Hepatocyte (in vitro differentiated cells): ENCODE results near the gene CALD1.

ENCODE experiments used
- EZH2 ChIP-seq: fragments of 200-600 bp; sonication (generic); IDR thresholded peaks from 2 replicates; pipeline ENCODE4 v1.6.1; 2016; ENCODE audit warnings: antibody characterized with exemption, mild to moderate bottlenecking, borderline replicate concordance
- TF ChIP-seq, protein P1 (sequence below): fragments of 200-600 bp; sonication (generic); IDR thresholded peaks from 2 replicates; pipeline ENCODE4 v1.5.1; 2016; ENCODE audit warnings: antibody characterized with exemption, mild to moderate bottlenecking; ENCODE audit not compliant: poor library complexity

DNA sequence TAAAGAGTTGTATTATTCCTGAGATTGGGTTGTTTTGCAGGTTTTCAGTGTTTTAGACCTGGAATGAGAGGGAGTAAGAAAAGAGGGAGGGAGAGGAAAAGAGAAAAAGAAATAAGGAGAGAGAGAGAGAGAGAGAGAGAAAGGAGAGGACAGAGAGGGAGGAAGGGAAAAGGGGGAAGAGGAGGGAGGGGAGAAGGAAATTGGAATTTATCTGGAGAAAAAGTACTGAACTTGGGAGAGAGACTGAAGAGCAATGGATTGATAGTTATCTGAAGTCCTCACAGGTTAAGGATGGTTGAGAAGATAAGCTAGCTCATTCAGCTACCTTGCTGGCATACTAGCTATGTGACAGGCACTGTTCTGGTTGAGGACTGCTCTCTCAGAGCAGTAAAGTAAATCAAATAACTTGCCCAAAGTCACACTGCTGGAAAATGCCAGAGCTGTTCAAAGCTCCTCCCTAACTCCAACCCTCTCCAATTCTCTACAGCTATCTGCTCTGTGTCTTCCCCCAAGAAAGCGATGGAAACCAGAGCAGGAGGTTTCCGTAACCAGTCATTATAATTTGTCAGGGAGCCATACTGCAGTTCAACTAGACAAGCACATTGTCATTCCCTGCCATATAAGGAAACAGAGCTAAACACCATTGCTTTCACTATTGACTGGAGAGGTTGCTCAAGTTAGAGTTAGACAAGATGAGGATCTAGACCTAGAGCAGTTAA lies 10.7 kb downstream of the CALD1 start:
- TF ChIP-seq, protein P1, sequence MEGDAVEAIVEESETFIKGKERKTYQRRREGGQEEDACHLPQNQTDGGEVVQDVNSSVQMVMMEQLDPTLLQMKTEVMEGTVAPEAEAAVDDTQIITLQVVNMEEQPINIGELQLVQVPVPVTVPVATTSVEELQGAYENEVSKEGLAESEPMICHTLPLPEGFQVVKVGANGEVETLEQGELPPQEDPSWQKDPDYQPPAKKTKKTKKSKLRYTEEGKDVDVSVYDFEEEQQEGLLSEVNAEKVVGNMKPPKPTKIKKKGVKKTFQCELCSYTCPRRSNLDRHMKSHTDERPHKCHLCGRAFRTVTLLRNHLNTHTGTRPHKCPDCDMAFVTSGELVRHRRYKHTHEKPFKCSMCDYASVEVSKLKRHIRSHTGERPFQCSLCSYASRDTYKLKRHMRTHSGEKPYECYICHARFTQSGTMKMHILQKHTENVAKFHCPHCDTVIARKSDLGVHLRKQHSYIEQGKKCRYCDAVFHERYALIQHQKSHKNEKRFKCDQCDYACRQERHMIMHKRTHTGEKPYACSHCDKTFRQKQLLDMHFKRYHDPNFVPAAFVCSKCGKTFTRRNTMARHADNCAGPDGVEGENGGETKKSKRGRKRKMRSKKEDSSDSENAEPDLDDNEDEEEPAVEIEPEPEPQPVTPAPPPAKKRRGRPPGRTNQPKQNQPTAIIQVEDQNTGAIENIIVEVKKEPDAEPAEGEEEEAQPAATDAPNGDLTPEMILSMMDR, result no peak
- TF ChIP-seq EZH2, result no peak
